NCI-H510A treated with DMSO at 0.1 percent for 48 hours (cell line): Measurements from ENCODE around the gene PTPN9.

Source experiments
- DNase-seq: peaks from one replicate; lab custom pipeline; 2025; lab: John Stamatoyannopoulos, UW

The PTPN9 gene

GRCh38 chr15:75416584-75416983 is 162.5 kb downstream of the PTPN9 start:
- DNase-seq = no peak
